Retinal pigment epithelial cell (primary cell): ENCODE measurements around the gene SHISAL1.

Experiments
- DNase-seq: peaks from one replicate; pipeline ENCODE4 v3.0.0-alpha.2; 2010; ENCODE audit warnings: low read depth
- H3K4me3 ChIP-seq: 2 replicates; pipeline ENCODE4 v1.5.1; 2011; ENCODE audit warnings: mild to moderate bottlenecking, low read length, control low read depth, moderate library complexity
- TF ChIP-seq, protein P1 (sequence below): conservative IDR thresholded peaks from 2 replicates; pipeline ENCODE4 v1.5.1; 2011; ENCODE audit warnings: low read depth, low read length, control low read depth, inconsistent platforms

SHISAL1 gene

DNA sequence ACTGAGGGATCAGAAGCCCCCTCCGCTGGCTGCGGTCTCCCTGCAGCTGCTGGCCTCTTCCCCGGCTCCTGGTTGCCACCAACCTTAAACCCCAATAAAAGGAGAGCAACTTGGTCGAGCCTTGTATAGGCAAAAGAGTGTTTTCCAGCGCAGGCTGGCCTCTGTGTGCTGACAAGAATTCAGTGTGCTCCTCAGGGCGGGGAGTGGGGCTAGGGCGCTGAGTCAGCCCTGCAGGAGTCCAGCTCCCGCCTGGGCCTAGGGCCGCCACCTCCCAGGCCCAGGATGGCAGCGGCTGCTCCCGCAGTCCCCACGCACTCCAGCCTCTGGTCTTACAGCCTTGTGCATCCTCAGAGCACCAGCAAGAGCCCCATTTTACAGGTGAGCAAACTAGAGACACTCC is at the start of gene SHISAL1:
Gene SHISAL1, minus strand, starts transcription at position 186 of the 400 bp plus-strand sequence. CDS start 12,006 bp downstream, outside the sequence.
- TF ChIP-seq, protein P1, sequence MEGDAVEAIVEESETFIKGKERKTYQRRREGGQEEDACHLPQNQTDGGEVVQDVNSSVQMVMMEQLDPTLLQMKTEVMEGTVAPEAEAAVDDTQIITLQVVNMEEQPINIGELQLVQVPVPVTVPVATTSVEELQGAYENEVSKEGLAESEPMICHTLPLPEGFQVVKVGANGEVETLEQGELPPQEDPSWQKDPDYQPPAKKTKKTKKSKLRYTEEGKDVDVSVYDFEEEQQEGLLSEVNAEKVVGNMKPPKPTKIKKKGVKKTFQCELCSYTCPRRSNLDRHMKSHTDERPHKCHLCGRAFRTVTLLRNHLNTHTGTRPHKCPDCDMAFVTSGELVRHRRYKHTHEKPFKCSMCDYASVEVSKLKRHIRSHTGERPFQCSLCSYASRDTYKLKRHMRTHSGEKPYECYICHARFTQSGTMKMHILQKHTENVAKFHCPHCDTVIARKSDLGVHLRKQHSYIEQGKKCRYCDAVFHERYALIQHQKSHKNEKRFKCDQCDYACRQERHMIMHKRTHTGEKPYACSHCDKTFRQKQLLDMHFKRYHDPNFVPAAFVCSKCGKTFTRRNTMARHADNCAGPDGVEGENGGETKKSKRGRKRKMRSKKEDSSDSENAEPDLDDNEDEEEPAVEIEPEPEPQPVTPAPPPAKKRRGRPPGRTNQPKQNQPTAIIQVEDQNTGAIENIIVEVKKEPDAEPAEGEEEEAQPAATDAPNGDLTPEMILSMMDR = no peak
- H3K4me3 ChIP-seq = no peak within 1 kb of the TSS
- no peak for DNase-seq

DNA sequence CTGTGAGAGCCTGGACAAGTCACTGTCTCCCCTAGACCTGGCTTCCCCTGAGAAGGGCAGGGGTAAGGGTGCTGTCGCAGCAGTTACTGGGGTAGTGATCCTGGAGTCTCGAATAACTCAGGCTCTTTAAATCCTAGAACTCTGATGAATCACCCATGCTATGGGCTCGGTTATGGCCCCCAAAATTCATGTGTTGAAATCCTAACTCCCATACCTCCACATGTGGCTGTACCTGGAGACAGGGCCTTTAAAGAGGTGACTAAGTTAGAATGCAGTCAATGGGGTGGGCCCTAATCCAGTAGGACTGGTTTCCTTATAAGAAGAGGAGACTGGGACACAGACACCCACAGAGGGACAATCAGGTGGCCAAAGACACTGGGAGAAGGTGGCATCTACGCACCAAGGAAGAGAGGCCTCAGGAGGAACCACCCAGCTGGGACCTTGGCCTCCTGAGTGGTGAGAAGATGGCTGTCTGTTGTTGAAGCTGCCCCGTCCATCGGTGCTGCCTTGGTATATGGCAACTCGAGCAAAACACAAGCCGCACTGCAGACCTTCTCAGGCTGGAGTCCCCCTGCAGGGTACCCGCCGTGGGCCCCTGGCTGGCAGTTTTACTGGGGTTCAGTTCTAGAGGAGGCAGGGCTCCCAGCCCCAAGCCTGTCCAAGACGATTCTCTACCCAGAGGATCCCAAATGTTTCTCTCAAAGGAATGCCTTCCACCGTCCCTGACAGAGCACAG is 48.8 kb upstream of the SHISAL1 start:
- no peak overlapping the region for H3K4me3 ChIP-seq
- TF ChIP-seq, protein P1 = no peak
- no peak for DNase-seq

DNA sequence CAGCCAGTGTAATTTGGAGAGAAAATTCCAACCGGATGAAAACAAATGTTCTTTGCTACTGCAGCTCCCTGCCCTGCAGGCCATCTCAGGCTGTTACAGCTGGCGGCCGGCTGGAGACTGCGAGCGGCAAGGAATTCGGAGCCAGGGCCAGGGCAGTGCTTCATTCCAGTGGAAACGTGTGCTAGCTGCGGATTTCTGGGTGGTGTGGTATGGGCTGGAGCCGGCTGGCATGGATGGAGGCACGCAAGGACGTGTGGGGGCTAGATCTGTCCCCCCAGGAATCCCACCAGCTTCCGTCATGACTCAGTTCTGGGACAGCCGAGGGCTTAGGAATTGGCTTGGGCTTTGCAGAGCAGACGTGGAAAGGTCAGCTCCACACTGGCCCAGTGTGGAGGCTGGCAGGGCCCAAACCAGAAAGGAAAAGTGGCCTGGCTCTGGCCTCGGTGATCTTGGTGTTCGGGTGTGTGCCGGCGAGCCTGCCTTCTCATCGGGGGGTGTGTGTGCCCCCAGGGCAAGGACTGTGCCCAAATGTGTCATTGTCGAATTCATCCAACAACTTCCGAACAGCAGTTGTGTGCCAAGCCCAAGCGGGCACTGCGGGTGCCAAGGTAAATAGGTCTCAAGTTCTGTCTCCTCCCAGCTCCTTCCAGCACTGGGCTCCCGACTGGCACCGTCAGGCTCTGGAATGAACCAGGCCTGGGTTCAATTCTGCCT is 48.1 kb upstream of the SHISAL1 start:
- no peak overlapping the region for H3K4me3 ChIP-seq
- no peak for DNase-seq
- TF ChIP-seq, protein P1 = no peak

DNA sequence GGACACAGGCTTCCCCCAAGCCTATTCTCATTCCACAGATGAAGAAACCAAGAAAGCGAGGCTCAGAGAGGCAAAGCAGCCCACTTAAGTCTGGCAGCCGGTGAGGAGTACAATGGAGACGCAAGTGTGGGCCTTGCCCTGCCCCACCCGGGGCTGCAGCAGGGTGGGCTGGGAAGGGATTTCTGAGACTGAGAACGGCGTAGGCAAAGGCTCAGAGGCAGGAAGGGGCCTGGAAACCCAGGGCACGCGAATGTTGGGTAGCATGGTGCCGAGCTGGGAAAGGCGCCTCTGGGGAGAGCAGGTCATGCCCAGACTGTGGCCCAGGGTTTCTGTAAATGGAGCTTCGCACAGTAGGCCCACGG is 47.5 kb upstream of the SHISAL1 start:
- H3K4me3 ChIP-seq = no peak overlapping the region
- TF ChIP-seq, protein P1 = no peak
- no peak for DNase-seq

DNA sequence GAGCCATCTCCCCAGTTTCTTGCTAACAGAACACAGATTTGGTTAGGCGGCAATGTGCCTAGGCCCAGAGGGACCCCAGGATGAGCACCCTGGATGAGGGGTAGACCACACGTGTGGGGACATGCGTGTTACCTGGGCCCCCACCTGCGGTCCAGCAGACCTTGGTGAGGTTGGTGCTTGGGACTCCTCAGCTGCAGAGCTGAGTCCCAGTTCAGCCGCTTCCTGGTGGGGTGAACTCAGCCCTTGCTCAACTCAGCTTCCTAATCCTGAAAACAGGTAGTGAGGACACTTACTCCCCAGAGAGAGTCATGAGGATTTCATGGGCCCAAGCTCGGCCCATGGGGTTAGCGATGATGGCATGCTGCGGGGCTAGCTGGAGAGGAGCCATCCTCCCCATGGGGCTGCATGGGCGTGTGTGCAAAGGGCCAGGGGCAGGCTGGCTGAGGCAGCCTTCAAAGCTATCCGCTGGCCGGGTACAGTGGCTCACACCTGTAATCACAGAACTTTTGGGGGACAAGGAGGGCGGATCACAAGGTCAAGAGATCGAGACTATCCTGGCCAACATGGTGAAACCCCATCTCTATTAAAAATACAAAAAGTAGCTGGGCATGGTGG is 46.9 kb upstream of the SHISAL1 start:
- DNase-seq = no peak
- H3K4me3 ChIP-seq = no peak overlapping the region
- TF ChIP-seq, protein P1 = no peak

DNA sequence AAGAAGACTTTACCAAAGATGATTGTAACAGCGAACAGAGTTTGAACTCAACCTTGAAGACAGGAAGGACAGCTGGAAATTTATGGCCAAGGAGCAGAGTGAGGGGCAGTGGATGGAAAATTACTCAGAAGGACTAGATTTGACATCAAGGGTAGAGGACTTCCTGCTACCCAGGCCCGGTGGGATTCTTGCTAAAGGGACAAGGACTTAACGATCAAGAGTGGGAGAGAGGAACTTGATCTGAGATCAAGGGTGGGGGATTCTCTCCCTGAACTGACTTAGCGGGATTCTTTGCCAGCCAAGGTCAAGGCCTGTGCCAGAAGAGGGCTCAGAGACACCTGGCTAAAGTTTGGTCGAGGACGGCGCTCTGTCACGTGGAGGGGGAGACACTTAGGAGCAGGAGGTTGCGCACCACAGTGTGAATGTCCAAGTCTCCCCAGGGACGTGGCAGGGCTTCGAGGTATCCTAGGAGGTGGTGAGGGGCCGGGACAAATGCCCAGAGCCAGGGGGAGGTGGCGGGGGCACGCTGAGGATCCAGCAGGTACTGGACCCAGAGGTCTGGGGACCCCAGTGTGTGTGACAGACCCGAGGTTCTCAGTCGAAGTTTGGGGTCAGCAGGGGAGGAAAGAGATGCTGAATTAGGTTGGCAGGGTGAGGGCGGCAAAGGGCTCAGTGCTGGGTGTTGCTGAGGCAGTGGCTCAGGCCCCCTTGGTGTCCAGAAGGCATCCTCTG is 46.1 kb upstream of the SHISAL1 start:
- H3K4me3 ChIP-seq = no peak overlapping the region
- TF ChIP-seq, protein P1 = no peak
- DNase-seq = no peak
